Mammary epithelial cell (primary cell): Measurements from ENCODE around the gene MYEOV.

ENCODE experiments used
- EZH2 ChIP-seq: IDR thresholded peaks from 2 replicates; pipeline ENCODE4 v1.6.1; 2012; ENCODE audit warnings: low read length, inconsistent platforms, borderline replicate concordance
- TF ChIP-seq, protein P1 (sequence below), 2 donors: IDR thresholded peaks in 1 of 2; conservative IDR thresholded peaks in 1 of 2; 2 replicates each; pipeline ENCODE4 v1.5.1; 2011 to 2012; ENCODE audit warnings: inconsistent platforms in 2 of 2, low read length in 2 of 2, mild to moderate bottlenecking in 2 of 2, control low read depth in 1 of 2, low read depth in 1 of 2; ENCODE audit not compliant: insufficient read depth in 1 of 2; ENCODE audit errors: extremely low read depth in 1 of 2

DNA sequence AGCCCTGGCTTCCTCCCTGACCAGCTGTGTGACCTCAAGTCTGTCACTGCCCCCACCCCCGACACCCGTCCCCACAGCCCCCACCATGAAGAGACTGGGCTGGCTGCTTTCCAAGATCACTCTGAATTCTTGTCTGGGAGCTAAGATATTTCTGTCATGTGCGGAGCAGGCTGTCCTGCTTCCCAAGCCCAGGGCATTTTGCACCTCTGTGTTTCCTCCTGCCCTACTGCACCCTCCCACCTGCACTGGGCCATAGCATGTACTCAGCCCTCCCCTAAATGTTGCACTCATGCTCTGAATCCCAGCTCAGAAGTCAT lies 30.3 kb upstream of the MYEOV start:
- TF ChIP-seq, protein P1, sequence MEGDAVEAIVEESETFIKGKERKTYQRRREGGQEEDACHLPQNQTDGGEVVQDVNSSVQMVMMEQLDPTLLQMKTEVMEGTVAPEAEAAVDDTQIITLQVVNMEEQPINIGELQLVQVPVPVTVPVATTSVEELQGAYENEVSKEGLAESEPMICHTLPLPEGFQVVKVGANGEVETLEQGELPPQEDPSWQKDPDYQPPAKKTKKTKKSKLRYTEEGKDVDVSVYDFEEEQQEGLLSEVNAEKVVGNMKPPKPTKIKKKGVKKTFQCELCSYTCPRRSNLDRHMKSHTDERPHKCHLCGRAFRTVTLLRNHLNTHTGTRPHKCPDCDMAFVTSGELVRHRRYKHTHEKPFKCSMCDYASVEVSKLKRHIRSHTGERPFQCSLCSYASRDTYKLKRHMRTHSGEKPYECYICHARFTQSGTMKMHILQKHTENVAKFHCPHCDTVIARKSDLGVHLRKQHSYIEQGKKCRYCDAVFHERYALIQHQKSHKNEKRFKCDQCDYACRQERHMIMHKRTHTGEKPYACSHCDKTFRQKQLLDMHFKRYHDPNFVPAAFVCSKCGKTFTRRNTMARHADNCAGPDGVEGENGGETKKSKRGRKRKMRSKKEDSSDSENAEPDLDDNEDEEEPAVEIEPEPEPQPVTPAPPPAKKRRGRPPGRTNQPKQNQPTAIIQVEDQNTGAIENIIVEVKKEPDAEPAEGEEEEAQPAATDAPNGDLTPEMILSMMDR (conservative IDR thresholded peaks at IDR 0.05 in 1 of 2, IDR thresholded peaks at IDR 0.05 in 1 of 2; ENCODE audit: extremely low read depth in 1 of 2, insufficient read depth in 1 of 2, low read depth in 1 of 2, low read length in 2 of 2): no peak
- no peak for TF ChIP-seq EZH2
